ENCODE measurements around the gene MAPKAPK2. TPM values are rescaled to one million over a fixed set of nuclear protein-coding genes. Genes with fewer than 3 reads are reported as not detected.

The MAPKAPK2 gene
- total and polyA plus RNA-seq, 8 donors = 53.1 to 113 (median 61.8) TPM

DNA sequence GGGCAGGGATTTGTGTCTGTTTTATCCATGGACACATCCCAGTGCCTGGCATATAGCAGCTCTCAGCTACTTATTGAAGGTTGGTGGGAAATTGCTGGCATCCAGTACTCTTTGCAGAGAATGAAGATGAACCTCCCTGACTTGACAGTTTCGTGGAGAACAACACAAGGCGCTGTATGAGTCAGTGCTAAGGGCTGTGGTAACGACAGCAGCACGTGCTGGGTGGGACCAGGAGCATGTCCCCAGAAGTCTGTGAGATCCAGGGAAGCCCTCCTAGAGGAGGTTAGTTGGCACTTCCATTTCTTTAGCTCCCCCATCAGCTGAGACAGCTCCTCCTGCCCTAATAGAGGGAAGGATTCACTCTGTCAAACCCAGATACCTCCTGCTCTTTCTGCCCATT lies 60.0 kb downstream of the MAPKAPK2 start:
- Histone ChIP-seq H3K27ac (no peak overlapping the region), H3K9me3 (no peaks in the 10 kb centered on the region), H3K36me3 (no peaks in the 10 kb centered on the region), H3K4me3 (no peak overlapping the region), H3K27me3 (no peaks in the 10 kb centered on the region), H3K4me1 (peaks cover 3 to 32% of the 10 kb centered on the region in 2 donors)
- intact Hi-C loops (cut with DNase I) = no loop called here
- DNase-seq (no peak), ATAC-seq (peak; percentile 50)
- TF ChIP-seq, protein P1, sequence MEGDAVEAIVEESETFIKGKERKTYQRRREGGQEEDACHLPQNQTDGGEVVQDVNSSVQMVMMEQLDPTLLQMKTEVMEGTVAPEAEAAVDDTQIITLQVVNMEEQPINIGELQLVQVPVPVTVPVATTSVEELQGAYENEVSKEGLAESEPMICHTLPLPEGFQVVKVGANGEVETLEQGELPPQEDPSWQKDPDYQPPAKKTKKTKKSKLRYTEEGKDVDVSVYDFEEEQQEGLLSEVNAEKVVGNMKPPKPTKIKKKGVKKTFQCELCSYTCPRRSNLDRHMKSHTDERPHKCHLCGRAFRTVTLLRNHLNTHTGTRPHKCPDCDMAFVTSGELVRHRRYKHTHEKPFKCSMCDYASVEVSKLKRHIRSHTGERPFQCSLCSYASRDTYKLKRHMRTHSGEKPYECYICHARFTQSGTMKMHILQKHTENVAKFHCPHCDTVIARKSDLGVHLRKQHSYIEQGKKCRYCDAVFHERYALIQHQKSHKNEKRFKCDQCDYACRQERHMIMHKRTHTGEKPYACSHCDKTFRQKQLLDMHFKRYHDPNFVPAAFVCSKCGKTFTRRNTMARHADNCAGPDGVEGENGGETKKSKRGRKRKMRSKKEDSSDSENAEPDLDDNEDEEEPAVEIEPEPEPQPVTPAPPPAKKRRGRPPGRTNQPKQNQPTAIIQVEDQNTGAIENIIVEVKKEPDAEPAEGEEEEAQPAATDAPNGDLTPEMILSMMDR (IDR thresholded peaks at IDR 0.05) = no peak

- TF ChIP-seq, protein P1 (IDR thresholded peaks at IDR 0.05) = no peak
- no peak for DNase-seq
- no peak overlapping the region for H3K27ac ChIP-seq
- no peak overlapping the region for H3K4me3 ChIP-seq
- intact Hi-C loops (cut with DNase I) = no loop called here
- no peaks in the 10 kb centered on the region for H3K27me3 ChIP-seq
- no peaks in the 10 kb centered on the region for H3K9me3 ChIP-seq
- H3K4me1 ChIP-seq = peaks cover 0 to 28% of the 10 kb centered on the region in 2 donors
- no peak for ATAC-seq
- H3K36me3 ChIP-seq = no peaks in the 10 kb centered on the region
Observed at GRCh38 chr1:206745301-206745700, 60.6 kb downstream of the MAPKAPK2 start.

- ATAC-seq = no peak
- intact Hi-C loops (cut with DNase I) = no loop called here
- no peak overlapping the region for H3K4me3 ChIP-seq
- no peaks in the 10 kb centered on the region for H3K27me3 ChIP-seq
- no peak for DNase-seq
- H3K27ac ChIP-seq = no peak overlapping the region
- H3K4me1 ChIP-seq = peaks cover 0 to 28% of the 10 kb centered on the region in 2 donors
- H3K9me3 ChIP-seq = no peaks in the 10 kb centered on the region
- no peaks in the 10 kb centered on the region for H3K36me3 ChIP-seq
- TF ChIP-seq, protein P1 (IDR thresholded peaks at IDR 0.05) = no peak
Observed at GRCh38 chr1:206748348-206749030, 63.8 kb downstream of the MAPKAPK2 start.

GRCh38 chr1:206751891-206752290 lies 67.2 kb downstream of the MAPKAPK2 start:
- DNase-seq (no peak), ATAC-seq (no peak)
- TF ChIP-seq, protein P1 (IDR thresholded peaks at IDR 0.05) = no peak
- Histone ChIP-seq H3K4me1 (peaks cover 0 to 16% of the 10 kb centered on the region in 2 donors), H3K4me3 (no peak overlapping the region), H3K9me3 (no peaks in the 10 kb centered on the region), H3K27ac (no peak overlapping the region), H3K27me3 (no peaks in the 10 kb centered on the region), H3K36me3 (no peaks in the 10 kb centered on the region)
- intact Hi-C loops (cut with DNase I) = no loop called here

- H3K4me3 ChIP-seq = no peak overlapping the region
- TF ChIP-seq, protein P1 (IDR thresholded peaks at IDR 0.05) = no peak
- peaks cover 0 to 19% of the 10 kb centered on the region in 2 donors for H3K4me1 ChIP-seq
- no peaks in the 10 kb centered on the region for H3K9me3 ChIP-seq
- no peak for DNase-seq
- H3K36me3 ChIP-seq = no peaks in the 10 kb centered on the region
- no peaks in the 10 kb centered on the region for H3K27me3 ChIP-seq
- H3K27ac ChIP-seq = no peak overlapping the region
- intact Hi-C loops (cut with DNase I) = no loop called here
- ATAC-seq = no peak
Observed at GRCh38 chr1:206752481-206752880, 67.8 kb downstream of the MAPKAPK2 start.
